Fibroblast of villous mesenchyme (primary cell): ENCODE data around the gene CREG2. TPM values are rescaled to one million over a fixed set of nuclear protein-coding genes. Genes with fewer than 3 reads are reported as not detected.

Experiments used
- DNase-seq: peaks from one replicate; pipeline ENCODE4 v3.0.0-alpha.2; 2010; ENCODE audit warnings: low read depth
- H3K4me3 ChIP-seq: 2 replicates; pipeline ENCODE4 v1.5.1; 2011; ENCODE audit warnings: low read depth, mild to moderate bottlenecking, low read length
- total RNA-seq: library from RNA; depleted of rRNA; stranded (reverse); fragments of >200 nt; gene quantifications from 2 replicates; pipeline ENCODE4 v1.2.3, GENCODE V29; 2012
- TF ChIP-seq, protein P1 (sequence below): IDR thresholded peaks from 2 replicates; pipeline ENCODE4 v1.5.1; 2012; ENCODE audit warnings: low read depth, mild to moderate bottlenecking, low read length; ENCODE audit not compliant: insufficient read depth

Gene CREG2
- total RNA-seq, 1 donor: not detected

DNA sequence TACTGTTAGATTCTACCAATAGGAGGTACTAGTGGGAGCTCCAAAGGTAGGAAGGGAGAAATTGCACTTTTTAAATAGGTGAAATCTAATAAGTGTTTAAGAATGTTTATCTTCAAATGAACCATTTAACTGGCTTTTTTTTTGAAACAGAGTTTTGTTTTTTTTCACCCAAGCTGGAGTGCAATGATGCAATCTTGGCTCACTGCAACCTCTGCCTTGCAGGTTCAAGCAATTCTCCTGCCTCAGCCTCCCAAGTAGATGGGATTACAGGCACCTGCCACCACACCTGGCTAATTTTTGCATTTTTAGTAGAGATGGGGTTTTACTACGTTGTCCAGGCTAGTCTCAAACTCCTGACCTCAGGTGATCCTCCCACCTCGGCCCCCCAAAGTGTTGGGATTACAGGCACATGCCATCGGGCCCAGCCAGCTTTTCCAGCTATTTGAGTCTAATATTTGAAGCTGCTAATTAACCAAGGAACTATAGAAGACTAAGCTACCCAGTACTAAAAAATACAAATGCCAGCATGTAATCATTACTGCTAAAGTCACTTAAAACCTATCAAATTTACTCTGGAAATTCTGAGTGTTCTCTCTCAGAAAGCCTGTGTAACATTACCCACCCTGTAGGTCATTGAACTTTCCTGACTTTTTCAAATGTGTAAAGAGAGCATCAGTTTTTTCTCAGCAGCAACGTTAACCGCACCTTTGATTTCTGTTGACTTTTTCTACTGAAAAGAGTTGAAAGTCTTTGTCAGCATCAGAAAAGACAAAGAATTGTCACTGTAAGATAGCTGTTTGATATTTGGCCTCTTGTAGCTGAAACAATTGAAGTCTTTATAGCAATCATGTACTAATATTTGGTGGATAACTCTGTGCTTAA, 54.2 kb downstream of the CREG2 start:
- DNase-seq: no peak
- TF ChIP-seq, protein P1, sequence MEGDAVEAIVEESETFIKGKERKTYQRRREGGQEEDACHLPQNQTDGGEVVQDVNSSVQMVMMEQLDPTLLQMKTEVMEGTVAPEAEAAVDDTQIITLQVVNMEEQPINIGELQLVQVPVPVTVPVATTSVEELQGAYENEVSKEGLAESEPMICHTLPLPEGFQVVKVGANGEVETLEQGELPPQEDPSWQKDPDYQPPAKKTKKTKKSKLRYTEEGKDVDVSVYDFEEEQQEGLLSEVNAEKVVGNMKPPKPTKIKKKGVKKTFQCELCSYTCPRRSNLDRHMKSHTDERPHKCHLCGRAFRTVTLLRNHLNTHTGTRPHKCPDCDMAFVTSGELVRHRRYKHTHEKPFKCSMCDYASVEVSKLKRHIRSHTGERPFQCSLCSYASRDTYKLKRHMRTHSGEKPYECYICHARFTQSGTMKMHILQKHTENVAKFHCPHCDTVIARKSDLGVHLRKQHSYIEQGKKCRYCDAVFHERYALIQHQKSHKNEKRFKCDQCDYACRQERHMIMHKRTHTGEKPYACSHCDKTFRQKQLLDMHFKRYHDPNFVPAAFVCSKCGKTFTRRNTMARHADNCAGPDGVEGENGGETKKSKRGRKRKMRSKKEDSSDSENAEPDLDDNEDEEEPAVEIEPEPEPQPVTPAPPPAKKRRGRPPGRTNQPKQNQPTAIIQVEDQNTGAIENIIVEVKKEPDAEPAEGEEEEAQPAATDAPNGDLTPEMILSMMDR: no peak
- no peak overlapping the region for H3K4me3 ChIP-seq

DNA sequence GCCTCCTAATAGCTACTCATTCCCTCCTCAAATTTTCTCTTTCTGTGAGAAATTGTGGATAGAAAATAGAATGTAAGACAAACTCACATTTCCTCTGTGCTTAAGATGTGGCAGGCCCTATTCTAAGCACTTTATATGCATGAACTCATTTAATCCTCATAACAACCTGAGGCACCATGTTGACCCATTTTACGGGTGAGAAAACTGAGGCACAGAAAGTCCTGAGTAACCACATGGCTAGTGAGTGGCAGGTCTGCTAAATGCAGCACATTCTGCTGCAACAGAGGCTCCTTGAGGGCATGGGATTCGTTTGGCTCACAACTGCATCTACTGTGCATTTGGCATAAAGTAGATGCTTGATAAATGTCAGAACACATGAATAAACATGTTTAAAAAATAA, 56.1 kb downstream of the CREG2 start:
- no peak overlapping the region for H3K4me3 ChIP-seq
- TF ChIP-seq, protein P1: no peak
- no peak for DNase-seq

- no peak for DNase-seq
- TF ChIP-seq, protein P1: no peak
- no peak overlapping the region for H3K4me3 ChIP-seq
Observed at GRCh38 chr2:101330253-101330933, 56.9 kb downstream of the CREG2 start.

- no peak overlapping the region for H3K4me3 ChIP-seq
- TF ChIP-seq, protein P1: no peak
- DNase-seq: no peak
Observed at GRCh38 chr2:101329026-101329425, 58.3 kb downstream of the CREG2 start.

- TF ChIP-seq, protein P1: no peak
- no peak for DNase-seq
- H3K4me3 ChIP-seq: no peak overlapping the region
Observed at GRCh38 chr2:101328474-101329007, 58.8 kb downstream of the CREG2 start.

DNA sequence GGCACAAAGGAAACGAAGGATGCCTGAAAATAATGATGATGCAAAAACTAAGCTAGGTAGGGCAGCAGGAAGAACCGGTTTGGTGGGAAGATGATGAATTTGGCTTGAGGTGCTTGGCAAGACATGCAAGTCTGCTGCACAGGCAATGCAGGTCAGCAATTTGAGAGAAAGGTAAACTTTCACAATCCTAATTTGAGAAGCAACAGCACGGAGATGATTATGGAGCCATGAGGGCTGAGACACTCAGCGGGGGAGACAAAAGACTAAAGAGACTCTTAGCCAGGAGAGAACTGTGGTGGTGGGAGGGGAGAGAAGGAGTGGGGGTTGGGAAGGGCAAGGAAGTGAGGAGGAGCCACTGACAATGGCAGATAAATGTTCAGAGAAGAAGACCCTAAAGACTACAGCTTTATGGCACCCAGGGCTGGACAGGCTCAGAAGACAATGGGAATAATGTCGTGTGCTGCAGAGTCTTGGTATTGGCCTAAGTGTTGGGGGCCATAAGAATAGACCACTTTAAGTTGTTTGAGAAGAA, 59.4 kb downstream of the CREG2 start:
- TF ChIP-seq, protein P1: no peak
- DNase-seq: no peak
- H3K4me3 ChIP-seq: no peak overlapping the region
